CD4-positive, alpha-beta T cell treated with Interleukin-6 at 100 ng/mL for 8 hours (primary cell): Measurements from ENCODE around the gene GFY.

Source experiments
- DNase-seq: peaks from one replicate; pipeline ENCODE4 v3.0.0-alpha.2; 2020; ENCODE audit warnings: mixed read lengths, low spot score

The GFY gene

GRCh38 chr19:49408816-49409440 is 16.3 kb upstream of the GFY start:
- DNase-seq: no peak

- DNase-seq: peak; percentile 36
Observed at GRCh38 chr19:49409441-49410029, 15.7 kb upstream of the GFY start.

DNA sequence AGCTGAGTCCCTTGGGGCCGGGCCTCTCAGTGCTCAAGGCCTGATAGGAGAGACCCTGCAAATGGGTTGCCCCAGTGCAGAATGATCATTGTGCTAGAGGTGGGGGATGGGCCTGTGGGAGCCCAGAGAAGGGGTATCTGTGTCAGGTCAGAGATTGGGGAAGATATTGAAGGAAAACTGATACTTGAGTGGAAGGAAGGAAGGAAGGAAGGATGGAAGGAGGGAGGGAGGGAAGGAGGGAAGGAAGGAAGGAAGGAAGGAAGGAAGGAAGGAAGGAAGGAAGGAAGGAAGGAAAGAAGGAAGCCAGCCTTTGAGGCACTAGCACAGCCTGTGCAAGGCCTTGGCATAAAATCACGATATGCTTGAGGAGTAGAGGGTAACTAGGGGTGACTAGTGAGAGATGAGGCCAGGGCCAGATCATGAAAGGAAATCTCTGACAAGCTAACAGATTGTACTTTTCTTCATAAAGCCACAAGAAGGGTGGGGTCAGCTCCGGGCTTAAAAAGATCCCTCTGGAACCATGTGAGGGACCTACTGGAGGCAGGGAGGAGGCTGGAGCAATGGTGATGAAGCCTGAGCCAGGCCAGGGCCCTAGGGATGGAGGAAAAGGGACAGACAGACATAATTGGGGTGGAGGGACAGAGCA is 13.4 kb upstream of the GFY start:
- DNase-seq: no peak

DNA sequence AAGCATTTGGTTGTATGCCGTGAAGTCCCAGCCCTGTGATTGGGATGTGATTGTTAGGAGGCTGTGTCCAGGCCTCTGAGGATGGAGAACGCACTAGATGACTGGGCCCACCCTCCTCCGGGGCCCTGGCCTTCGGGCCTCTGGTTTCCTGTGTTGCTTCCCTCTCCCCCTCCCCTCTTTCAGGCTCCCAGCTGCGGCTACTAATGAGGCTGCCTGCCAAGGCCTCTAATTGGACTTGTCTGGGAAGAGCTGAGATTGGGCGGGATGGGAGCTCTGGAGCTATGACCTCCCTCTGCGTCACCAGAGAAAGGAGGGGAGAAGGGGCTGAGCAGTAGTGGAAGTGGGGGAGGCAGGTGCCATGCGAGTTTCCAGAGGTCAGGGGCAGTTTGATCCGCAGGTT is 11.8 kb upstream of the GFY start:
- DNase-seq: no peak

GRCh38 chr19:49414256-49414655 is 10.9 kb upstream of the GFY start:
- DNase-seq: no peak

GRCh38 chr19:49415102-49415809 is 9.9 kb upstream of the GFY start:
- no peak for DNase-seq

DNA sequence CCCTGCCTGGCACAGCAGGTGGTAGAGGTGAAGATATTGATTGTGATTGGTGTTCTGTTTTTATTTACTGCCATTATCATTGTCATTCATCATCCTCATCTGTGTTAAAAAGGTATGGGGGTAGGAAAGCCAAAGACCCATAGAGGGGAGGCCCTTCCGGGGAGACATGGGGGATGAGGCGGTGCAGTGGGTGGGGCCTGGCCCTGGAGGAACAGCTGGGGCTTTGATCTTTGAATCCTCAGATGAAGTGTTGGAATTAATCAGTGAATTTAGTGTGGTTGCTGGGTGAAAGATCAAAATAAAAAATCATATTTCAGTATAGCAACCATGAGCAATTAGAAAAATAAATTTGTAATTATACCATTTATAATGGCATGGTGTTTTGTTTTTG is 9.4 kb upstream of the GFY start:
- no peak for DNase-seq

DNA sequence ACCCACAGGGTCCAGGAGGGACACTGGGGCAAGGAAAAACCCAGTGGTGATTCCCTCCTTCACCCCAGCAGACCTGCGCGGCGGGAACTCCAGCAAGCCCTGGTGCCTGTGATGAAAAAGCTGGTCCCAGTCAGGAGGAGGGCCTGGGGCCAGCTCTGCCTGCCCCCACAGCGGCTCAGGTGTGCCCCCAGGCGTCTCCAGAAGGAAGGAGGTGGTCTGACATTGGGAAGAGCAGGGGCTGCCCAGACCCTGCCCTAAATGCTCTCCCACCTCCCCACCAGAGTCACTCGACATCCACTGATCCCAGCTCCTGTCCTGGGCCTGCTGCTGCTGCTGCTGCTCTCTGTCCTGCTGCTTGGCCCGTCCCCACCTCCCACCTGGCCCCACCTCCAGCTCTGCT is 8.1 kb upstream of the GFY start:
- DNase-seq: no peak

DNA sequence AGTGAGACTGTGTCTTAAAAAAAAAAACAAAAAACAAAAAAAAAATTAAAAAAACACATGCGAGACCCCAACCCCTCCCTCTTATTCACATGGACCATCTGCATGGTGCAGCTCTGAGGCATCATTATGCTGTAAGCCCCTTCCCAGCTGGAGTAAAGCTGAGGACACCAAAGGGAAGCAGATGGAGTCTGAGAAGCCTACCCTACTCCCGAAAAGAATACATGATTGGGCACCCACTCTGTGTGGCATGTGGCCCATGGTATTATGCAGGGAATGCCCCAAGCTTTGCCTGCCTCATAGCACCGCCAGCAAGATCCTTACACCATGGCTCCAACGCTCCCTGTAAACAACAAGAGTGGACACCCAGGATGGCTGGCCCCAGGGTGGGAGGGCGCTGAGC is 6.7 kb upstream of the GFY start:
- no peak for DNase-seq

DNA sequence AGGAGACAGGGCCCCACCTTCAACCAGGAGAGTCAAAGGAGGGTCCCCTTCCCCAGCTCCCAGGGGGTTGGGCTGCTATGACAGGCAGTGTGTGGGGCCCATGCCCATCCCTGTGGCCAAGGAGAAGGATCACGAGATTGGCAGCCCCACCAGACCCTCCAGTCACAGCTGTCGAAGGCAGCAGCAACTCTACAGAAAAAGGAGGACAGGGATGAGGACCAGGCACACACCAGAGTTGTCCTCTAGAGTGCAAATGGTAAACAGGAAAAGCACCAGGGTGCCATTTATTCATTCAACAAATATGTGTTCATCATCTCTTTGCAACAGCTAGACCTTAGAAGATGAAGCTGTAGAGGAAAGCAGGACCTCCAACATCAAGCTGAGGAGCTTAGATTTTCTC is 6.0 kb upstream of the GFY start:
- no peak for DNase-seq

DNA sequence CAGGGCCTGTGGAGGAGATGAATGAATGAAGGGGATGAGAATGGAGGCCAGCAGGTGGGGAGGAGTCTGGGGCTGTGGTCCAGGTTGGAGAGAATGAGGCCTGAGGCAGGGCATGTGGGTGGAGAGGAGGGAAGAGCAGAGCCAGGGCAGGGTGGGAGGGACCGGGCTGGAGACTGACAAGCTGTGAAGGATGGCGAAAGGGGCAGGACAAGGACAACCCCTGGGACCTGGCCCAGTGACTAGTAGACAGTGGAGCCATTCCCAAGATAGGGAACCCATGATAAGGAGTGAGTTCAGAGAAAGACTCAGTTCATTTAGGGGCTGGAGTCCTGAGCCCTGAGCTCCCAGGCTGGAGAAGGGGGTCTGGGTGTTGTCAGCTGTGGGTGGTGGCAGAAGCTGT is 5.0 kb upstream of the GFY start:
- DNase-seq: no peak

DNA sequence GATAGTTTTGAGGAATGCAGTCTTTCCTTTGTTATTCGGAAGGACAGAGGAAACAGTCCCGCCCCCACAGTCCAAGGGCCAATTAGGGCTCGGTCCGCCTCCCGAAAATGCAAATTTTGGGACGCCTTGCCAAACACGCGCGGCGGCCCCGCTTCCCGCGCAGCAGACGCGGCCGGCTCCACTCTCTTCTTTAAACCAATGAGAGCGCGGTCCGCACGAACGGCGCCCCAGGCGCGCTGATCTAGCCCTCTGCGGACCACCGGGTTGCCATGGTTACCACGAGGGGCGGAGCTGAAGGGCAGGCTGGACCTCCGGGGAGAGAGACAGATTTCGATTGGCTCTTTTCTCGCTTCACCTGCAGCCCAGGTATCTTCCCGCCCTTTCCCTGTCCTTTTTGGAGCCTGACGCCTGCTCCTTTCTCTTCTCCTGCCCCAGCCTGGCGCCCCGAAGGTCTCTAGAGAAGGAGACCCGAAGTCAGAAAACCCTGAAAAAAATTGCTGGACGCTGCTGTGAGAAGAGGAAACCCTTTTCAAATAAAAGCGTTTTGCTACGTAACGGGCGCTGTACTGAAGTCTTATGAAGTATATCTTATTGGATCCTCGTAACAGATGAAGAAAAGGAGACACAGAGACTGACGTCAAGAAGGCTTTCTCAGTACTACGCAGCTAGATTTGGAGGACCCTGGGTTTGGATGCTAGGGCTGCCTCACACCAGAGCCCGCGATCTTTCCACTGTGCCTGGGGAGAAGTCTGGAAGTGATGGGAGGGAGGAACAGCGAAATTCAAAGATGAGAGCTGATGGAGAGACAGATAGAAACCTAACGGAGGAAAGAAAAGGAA is 3.9 kb upstream of the GFY start:
- DNase-seq: peak; percentile 7

DNA sequence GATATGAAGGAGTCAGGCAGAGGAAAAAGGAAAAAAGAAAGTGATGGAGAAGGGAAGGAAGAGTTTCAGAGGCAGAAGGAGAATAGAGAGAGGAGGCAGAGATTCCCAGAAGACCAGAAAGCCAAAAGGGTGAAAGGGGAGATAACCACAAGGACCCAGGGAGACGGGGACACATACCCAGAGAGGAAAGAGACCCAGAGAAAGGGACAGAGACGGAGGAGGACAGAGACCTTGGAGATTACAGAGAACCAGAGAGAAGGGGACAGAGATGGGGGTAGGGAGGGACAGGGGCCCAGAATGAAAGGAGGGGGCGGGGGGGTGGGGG is 3.3 kb upstream of the GFY start:
- no peak for DNase-seq

GRCh38 chr19:49422407-49423070 is 2.6 kb upstream of the GFY start:
- peak; percentile 29 for DNase-seq

GRCh38 chr19:49423071-49423984 is 1.9 kb upstream of the GFY start, which contains the start of gene PTH2:
PTH2 (minus strand) TSS chr19:49423441; CDS start chr19:49423339, 102 bp downstream.
- no peak for DNase-seq

- DNase-seq: peak; percentile 29
Observed at GRCh38 chr19:49423985-49424303, 1.2 kb upstream of the GFY start.

GRCh38 chr19:49425922-49426592 is 869 bp downstream of the GFY start:
- DNase-seq: no peak

GRCh38 chr19:49427339-49427738 is 2.2 kb downstream of the GFY start:
- DNase-seq: no peak

- peak; percentile 20 for DNase-seq
Observed at GRCh38 chr19:49427855-49428546, 2.8 kb downstream of the GFY start.
